Stimulated activated CD8-positive, alpha-beta memory T cell treated with anti-CD3 and anti-CD28 coated beads, Interleukin-7, amount 100 ng/mL, for 1 hour (primary cell): ENCODE results near the gene C12orf50.
"Not testable (repeated sequence)": the region's sequence is repeated elsewhere in the genome, so short reads cannot be mapped to it uniquely, and the experiment has no call there.

ENCODE experiments used
- DNase-seq, 2 donors: peaks; one replicate each; pipeline ENCODE4 v3.0.0-alpha.2; 2020; ENCODE audit warnings: low read depth in 2 of 2

The C12orf50 gene

GRCh38 chr12:87988534-87988933, 40.7 kb downstream of the C12orf50 start:
- no peak for DNase-seq

DNA sequence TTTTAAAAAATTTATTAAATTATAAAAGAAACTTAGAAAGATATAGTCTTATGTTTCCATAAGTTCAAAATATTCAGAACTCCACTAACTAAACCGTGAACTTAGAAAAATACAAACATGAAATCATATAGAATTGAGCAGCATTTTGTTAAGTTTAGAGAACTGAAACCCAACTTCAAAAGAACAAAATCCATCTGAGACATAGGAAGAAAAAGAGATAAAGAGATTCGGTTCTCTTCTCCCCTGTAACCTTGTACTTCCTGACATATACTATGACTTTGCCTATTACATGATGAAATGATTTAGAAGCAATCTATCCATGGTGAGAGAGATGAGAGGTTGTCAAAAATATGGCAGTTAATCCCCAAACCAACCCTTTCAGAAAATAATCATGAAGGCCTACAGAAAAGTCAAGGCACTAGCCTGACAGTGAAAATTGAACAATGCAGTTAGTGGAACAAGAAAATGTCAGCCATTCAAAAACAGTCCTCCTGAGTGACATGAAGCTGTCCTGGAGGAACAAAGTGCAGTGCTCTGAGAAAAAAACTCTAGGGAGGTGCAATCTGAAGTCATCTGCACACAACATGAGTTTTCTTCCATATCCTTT, 44.0 kb downstream of the C12orf50 start:
- no peak for DNase-seq

DNA sequence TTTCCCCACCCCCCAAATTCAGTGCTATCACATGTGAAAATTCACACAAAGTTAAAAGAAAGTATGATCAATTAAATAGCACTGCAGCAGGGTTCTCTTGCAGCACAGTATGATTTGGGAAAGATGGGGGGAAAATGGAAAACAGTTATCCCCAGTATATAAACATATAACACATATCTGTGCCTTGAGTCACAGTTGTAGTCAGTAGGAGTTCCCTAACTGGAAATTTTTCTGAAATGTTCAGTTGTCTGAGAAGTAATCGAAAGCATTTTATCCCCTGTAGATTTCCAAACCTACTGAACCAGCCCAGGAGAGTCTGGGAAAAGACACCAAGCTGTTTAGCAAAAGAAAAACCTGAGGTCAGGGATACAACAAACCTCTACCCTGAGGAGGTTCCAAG, 47.0 kb downstream of the C12orf50 start:
- no peak for DNase-seq

DNA sequence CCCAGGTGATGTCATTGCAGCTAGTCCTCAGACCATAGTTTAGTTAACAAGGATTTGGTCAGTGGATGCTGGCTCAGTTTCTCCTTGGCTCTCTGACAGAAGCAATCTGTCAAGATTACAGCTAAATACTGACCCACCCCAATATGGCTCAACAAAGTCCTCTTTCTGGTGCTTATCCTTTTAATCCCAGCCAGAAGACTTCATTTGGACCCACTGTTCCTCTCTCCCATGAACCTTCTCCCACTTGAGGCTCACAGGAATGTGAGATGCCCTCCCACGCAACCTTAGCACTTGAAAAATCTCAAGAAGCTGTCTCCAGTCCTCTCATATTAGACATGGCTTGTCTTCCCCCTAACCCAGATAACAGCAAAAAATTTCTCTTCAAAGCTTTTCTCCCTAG, 47.7 kb downstream of the C12orf50 start:
- DNase-seq: no peak

GRCh38 chr12:87975879-87976278, 53.3 kb downstream of the C12orf50 start:
- no peak for DNase-seq

GRCh38 chr12:87967871-87968270, 61.3 kb downstream of the C12orf50 start:
- DNase-seq: no peak

DNA sequence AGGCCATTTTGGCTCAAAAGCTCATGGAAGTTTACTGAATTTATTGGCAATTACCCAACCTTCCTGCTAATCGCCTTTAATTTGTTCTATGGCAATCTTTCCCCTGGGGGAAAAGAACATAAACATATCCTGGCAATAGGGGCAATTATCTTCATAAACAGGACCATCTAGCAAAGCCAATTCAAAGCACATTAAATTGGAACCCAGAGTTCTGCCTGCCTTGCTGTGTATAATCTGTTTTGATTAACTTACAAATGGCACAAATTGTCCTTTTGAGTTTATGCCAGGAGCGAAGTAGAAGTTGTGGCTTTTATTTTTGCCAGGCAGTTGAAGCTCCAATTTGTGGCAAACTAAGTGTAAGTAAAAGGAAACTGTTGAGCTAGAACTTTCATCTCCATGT, 68.6 kb downstream of the C12orf50 start:
- no peak for DNase-seq

GRCh38 chr12:87954028-87954427, 75.2 kb downstream of the C12orf50 start:
- DNase-seq: not testable (repeated sequence)

- no peak for DNase-seq
Measured at GRCh38 chr12:87953256-87953860, 75.8 kb downstream of the C12orf50 start.

- no peak for DNase-seq
Measured at GRCh38 chr12:87952850-87953249, 76.4 kb downstream of the C12orf50 start.

GRCh38 chr12:87952223-87952622, 77.0 kb downstream of the C12orf50 start:
- no peak for DNase-seq

- DNase-seq: no peak
Measured at GRCh38 chr12:87943762-87944161, 85.4 kb downstream of the C12orf50 start.

GRCh38 chr12:87943023-87943422, 86.2 kb downstream of the C12orf50 start:
- DNase-seq: no peak

DNA sequence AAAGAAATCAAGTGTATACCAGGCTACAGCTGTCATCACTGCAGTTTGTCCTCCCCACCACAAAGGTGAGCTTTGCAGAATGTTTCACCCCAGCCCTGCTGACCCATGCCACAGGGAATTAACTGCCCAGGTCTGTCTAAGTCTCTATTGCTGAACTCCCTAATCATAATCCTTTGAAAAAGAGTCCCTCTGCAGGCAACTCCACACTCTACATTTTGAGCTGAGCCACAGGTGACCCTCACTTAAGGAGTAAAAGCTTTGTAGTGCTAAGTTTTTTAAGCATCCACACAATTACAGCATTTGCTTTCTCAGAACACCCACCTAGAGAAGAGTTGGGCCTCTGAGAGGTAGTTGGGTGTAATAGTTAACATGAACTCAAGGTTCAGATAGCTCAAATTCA, 90.0 kb downstream of the C12orf50 start:
- DNase-seq: no peak

GRCh38 chr12:87935216-87935615, 94.0 kb downstream of the C12orf50 start:
- DNase-seq: no peak

GRCh38 chr12:87933991-87934390, 95.2 kb downstream of the C12orf50 start:
- no peak for DNase-seq

DNA sequence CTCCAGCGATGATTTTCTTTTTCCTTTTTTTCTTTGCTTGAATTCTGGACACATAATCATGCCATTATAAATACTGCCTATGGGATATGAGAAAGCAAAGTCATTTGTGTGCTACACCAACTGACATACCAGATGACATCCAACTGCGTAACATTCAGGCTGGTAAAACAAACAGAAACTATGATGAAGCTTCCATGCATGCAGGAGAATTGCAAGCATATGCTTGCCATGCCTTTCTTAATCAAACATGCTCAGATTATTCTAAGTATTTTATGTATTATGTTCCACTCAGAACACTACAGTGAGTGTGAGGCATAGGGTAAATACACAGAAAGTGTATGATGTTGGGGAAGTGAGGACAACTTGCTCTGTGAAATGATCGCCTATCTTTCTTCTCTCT, 97.4 kb downstream of the C12orf50 start:
- no peak for DNase-seq

- no peak for DNase-seq
Measured at GRCh38 chr12:87930627-87931026, 98.6 kb downstream of the C12orf50 start.
